Activated CD8-positive, alpha-beta T cell treated with anti-CD3 and anti-CD28 coated beads for 36 hours (primary cell): ENCODE data around the gene ATXN7L1. TPM values are rescaled to one million over a fixed set of nuclear protein-coding genes. Genes with fewer than 3 reads are reported as not detected.

Experiments
- ATAC-seq: fragments of 200-7000 bp; cut with Tn5 transposase; one replicate; pipeline ENCODE4 v1.10.0; 2021; ENCODE audit warnings: mild to moderate bottlenecking, moderate library complexity
- CTCF ChIA-PET: fragments of 350-600 bp; sonication (Branson Sonifier 250); formaldehyde crosslinking; loops from one replicate; lab custom pipeline; 2021; ENCODE audit warnings: antibody characterized with exemption; lab: Charles Lee
- POLR2A ChIA-PET: fragments of 350-600 bp; sonication (Branson Sonifier 250); formaldehyde crosslinking; loops from one replicate; lab custom pipeline; 2021; ENCODE audit warnings: antibody characterized with exemption; lab: Charles Lee
- DNase-seq: peaks from one replicate; pipeline ENCODE4 v3.0.0-alpha.2; 2020
- H3K27ac Mint-ChIP-seq: one replicate; pipeline ENCODE4 v1.8.0; 2021; ENCODE audit warnings: mild to moderate bottlenecking, mixed read lengths
- H3K27me3 Mint-ChIP-seq: one replicate; pipeline ENCODE4 v1.8.0; 2021; ENCODE audit warnings: mixed read lengths
- H3K36me3 Mint-ChIP-seq: one replicate; pipeline ENCODE4 v1.8.0; 2021; ENCODE audit warnings: low read depth, mixed read lengths
- H3K4me1 Mint-ChIP-seq: one replicate; pipeline ENCODE4 v1.8.0; 2021; ENCODE audit warnings: low read depth, mixed read lengths
- H3K4me3 Mint-ChIP-seq: one replicate; pipeline ENCODE4 v1.8.0; 2021; ENCODE audit warnings: mild to moderate bottlenecking, moderate library complexity, mixed read lengths
- H3K9me3 Mint-ChIP-seq: one replicate; pipeline ENCODE4 v1.8.0; 2021; ENCODE audit warnings: mixed read lengths
- intact Hi-C: fragments of 100-400 bp; cut with micrococcal nuclease; formaldehyde crosslinking; loops from one replicate; pipeline ENCODE4 v1.10.0; 2022
- total RNA-seq, 2 experiments: library from RNA; stranded (reverse); gene quantifications; one replicate each; pipeline ENCODE4 v1.2.3, GENCODE V29; 2021
- TF ChIP-seq, protein P1 (sequence below): fragments of 200-600 bp; IDR thresholded peaks from one replicate; pipeline ENCODE4 v1.8.0; 2022; ENCODE audit warnings: antibody characterized with exemption, mild to moderate bottlenecking

ATXN7L1 gene
- total RNA-seq, 2 experiments from 2014 or later = 4.8 to 5.3 TPM

- ATAC-seq (no peak), DNase-seq (no peak)
- Mint-ChIP-seq H3K4me3 (no peak overlapping the region), H3K36me3 (peaks cover 7% of the 10 kb centered on the region), H3K4me1 (no peaks in the 10 kb centered on the region), H3K27ac (no peak overlapping the region), H3K27me3 (no peaks in the 10 kb centered on the region), H3K9me3 (no peaks in the 10 kb centered on the region)
- POLR2A ChIA-PET = no interaction called here
- intact Hi-C loops = no loop called here
- CTCF ChIA-PET = no interaction called here
- TF ChIP-seq, protein P1, sequence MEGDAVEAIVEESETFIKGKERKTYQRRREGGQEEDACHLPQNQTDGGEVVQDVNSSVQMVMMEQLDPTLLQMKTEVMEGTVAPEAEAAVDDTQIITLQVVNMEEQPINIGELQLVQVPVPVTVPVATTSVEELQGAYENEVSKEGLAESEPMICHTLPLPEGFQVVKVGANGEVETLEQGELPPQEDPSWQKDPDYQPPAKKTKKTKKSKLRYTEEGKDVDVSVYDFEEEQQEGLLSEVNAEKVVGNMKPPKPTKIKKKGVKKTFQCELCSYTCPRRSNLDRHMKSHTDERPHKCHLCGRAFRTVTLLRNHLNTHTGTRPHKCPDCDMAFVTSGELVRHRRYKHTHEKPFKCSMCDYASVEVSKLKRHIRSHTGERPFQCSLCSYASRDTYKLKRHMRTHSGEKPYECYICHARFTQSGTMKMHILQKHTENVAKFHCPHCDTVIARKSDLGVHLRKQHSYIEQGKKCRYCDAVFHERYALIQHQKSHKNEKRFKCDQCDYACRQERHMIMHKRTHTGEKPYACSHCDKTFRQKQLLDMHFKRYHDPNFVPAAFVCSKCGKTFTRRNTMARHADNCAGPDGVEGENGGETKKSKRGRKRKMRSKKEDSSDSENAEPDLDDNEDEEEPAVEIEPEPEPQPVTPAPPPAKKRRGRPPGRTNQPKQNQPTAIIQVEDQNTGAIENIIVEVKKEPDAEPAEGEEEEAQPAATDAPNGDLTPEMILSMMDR = no peak
Measured at GRCh38 chr7:105611856-105612775, 264.3 kb downstream of the ATXN7L1 start.

DNA sequence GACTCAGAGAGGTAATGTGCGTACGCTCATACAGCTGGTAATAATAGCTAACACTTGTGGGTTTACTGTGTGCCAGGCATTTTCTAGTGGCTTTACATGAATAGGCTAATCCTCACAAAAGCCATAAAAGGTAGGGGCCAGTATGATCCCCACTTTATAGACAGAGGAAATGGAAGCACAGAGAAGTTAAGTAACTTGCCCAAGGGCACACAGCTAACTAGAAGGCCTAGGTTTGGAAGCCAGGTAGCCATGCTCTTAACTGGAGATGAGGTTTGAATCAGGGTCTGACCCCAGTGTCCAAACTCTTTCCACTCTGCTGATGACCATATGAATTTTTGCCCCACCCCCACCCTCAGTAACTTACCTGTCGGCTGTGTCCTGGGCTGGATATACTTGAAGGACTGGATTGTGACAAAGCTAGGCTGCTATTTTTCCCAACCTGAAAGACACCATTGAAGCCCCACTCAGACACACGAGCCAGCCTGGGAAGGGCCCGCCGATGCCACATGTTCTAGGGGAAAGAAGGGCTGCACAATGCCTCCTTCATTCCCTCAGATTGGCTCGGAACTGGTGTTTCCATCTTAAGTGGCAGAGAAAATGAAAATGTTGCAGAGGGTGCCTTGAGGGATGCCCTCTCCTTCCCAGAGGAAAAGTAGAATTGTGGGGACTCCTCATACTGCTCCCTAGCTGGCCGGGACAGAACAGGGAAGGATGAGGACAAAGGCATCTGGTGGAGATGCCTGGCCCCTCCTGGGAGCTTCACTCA, 266.1 kb downstream of the ATXN7L1 start:
- Mint-ChIP-seq H3K4me1 (no peaks in the 10 kb centered on the region), H3K27ac (no peak overlapping the region), H3K4me3 (no peak overlapping the region), H3K27me3 (no peaks in the 10 kb centered on the region), H3K36me3 (peaks cover 7% of the 10 kb centered on the region), H3K9me3 (no peaks in the 10 kb centered on the region)
- ChIA-PET CTCF (no interaction called here), POLR2A (no interaction called here)
- DNase-seq (no peak), ATAC-seq (no peak)
- intact Hi-C loops = no loop called here
- TF ChIP-seq, protein P1 = no peak

- ChIA-PET CTCF (interaction anchor here (1.9 kb wide), 1 partner anchor 8 kb away, joined by 4 read pairs; no protein-coding TSS in a partner anchor), POLR2A (no interaction called here)
- TF ChIP-seq, protein P1 = no peak
- Mint-ChIP-seq H3K36me3 (no peaks in the 10 kb centered on the region), H3K9me3 (no peaks in the 10 kb centered on the region), H3K4me3 (no peak overlapping the region), H3K4me1 (no peaks in the 10 kb centered on the region), H3K27me3 (peaks cover 4% of the 10 kb centered on the region), H3K27ac (no peak overlapping the region)
- DNase-seq (no peak), ATAC-seq (no peak)
- intact Hi-C loops = no loop called here
Measured at GRCh38 chr7:105602325-105603305, 273.8 kb downstream of the ATXN7L1 start.

- ChIA-PET CTCF (interaction anchor here (2.3 kb wide), 1 partner anchor 12 kb away, joined by 10 read pairs; no protein-coding TSS in a partner anchor), POLR2A (no interaction called here)
Measured at GRCh38 chr7:105600720-105601550, 275.5 kb downstream of the ATXN7L1 start.

More at GRCh38 chr7:105600720-105601550, 275.5 kb downstream of the ATXN7L1 start:
- TF ChIP-seq, protein P1 = no peak
- Mint-ChIP-seq H3K27ac (no peak overlapping the region), H3K36me3 (no peaks in the 10 kb centered on the region), H3K27me3 (peaks cover 6% of the 10 kb centered on the region), H3K4me1 (no peaks in the 10 kb centered on the region), H3K9me3 (no peaks in the 10 kb centered on the region), H3K4me3 (no peak overlapping the region)
- DNase-seq (no peak), ATAC-seq (no peak)
- intact Hi-C loops = no loop called here
